CD4-positive, alpha-beta T cell treated with Interleukin-6 for 4 hours (primary cell): ENCODE data around the gene GSG1L.

ENCODE experiments used
- DNase-seq: peaks from one replicate; pipeline ENCODE4 v3.0.0-alpha.2; 2020; ENCODE audit warnings: mixed read lengths

Gene GSG1L

GRCh38 chr16:27784351-27785306, 278.9 kb downstream of the GSG1L start:
- no peak for DNase-seq

- no peak for DNase-seq
Observed at GRCh38 chr16:27781981-27782880, 281.3 kb downstream of the GSG1L start.

- no peak for DNase-seq
Observed at GRCh38 chr16:27781195-27781524, 282.4 kb downstream of the GSG1L start.

DNA sequence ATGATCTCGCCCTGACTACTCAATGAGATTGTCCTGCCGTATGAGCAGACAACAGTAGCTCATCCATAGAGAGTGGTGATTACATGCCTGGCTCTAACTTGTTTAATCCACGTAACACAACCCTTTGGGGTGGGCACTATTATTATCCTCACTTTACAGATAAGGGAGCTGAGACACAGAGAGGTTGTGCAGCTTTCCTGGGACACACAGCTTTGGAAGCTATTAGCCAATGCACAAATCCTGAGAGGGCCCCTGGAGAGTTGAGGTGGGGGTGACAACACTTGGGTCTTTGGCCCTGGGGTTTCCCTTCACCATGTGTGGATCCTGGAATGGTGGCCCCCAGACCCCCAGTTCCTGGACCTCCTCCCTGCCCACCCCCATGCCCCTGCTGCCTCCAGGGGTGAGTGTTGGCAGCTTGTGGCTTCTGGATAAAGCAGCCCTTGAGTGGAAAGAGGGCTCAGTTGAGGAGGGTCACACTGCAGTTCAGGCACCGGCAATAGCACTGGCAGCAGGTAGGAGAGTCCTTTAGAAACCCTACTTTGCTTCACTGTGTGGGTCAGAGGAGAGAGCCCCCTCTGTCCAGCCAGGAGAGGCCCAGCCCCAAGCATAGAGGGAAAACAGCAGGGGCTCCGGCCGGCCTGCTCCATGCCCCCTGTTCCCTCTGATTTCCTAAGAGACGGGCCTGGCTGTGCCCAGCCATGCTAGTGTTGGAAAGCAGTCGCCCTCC, 282.9 kb downstream of the GSG1L start:
- no peak for DNase-seq

DNA sequence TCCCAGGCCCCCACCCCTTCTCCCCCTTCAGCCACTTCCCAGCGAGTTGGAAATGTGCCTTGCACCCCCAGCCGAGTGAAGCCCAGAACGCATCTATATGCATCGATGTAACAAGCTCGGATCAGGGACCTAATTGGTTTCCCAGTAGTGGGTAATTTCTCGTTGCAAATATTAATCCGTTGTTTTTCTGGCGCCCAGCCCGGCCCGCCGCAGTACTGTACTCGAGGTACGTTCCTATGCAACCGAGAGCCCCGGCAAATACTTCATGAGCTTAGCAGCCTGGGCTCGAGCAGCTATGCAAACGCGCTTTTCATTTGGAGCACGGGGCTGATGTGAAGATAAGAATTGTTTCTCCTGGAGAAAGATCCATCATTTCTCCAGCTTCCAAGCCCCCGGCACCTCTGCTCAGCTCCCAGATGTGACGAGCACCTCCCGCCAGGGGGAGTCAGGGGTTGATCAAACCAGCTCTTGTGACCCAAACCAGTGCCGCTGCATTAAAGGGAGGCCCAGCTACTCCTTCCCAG, 283.8 kb downstream of the GSG1L start:
- DNase-seq = no peak

- no peak for DNase-seq
Observed at GRCh38 chr16:27778926-27779570, 284.5 kb downstream of the GSG1L start.

- no peak for DNase-seq
Observed at GRCh38 chr16:27778171-27778925, 285.2 kb downstream of the GSG1L start.

GRCh38 chr16:27777527-27777926, 286.0 kb downstream of the GSG1L start:
- DNase-seq = no peak

- DNase-seq = no peak
Observed at GRCh38 chr16:27776556-27777225, 286.8 kb downstream of the GSG1L start.

- DNase-seq = no peak
Observed at GRCh38 chr16:27775254-27775653, 288.3 kb downstream of the GSG1L start.

DNA sequence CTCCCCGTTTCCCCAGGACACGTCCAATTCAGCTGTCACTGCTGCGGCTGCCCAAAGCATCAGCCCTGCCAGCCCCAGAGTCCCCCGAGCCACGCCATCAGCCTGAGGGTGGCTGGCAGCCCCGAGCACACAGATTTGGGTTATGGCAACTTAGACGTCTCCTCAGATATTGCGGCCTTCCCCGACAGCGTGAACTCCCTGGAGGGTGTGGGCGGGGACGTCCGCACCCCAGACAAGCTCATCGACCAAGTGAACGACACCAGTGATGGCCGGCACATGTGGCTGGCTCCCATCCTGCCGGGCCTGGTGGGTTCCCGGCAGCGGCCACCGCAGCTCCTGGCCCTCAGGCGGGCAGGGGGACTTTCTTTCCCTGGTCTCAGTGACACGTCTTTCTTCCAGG, 288.7 kb downstream of the GSG1L start:
- no peak for DNase-seq

- DNase-seq = no peak
Observed at GRCh38 chr16:27773344-27773743, 290.2 kb downstream of the GSG1L start.

- no peak for DNase-seq
Observed at GRCh38 chr16:27772093-27772825, 291.3 kb downstream of the GSG1L start.

- no peak for DNase-seq
Observed at GRCh38 chr16:27771201-27771910, 292.2 kb downstream of the GSG1L start.

GRCh38 chr16:27770271-27771196, 293.0 kb downstream of the GSG1L start:
- DNase-seq = no peak

DNA sequence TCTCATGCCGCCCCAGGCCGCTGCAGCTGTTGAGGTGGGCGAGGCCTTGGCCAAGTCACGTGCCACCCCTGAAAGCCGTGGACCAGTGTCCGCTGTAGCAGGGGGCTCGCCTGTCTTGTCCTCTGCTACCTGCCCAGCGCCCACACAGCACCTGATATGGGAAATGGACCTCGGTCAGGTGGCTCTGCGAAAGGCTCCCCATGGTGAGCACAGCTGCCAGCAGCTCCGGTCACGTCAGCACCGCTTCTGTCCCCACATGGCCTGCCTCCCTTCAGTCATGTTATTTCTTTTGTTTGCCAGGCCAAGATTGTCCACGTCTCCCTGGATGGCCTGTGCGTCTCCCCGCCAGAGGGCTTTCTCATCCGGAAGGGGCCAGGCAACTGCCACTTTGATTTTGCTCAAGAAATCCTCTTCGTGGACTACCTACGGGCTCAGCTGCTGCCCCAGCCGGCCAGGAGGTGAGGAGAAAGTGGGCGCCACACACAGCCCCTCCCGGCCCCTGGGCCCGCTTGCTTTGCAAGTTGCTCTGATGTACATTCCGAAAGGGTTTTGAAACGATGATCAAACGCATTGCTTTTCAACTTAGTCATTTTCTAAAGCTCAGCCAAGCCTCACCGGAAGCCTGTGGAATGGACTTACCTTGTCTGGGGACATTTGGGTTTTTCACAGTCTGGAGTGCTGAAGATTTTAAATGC, 293.8 kb downstream of the GSG1L start:
- no peak for DNase-seq

- no peak for DNase-seq
Observed at GRCh38 chr16:27768651-27769272, 294.8 kb downstream of the GSG1L start.
